HepG2 (cell line): Measurements from ENCODE around the gene HIF3A. TPM values are rescaled to one million over a fixed set of nuclear protein-coding genes. Genes with fewer than 3 reads are reported as not detected.

ENCODE experiments used
- ATAC-seq: fragments of 200-7000 bp; cut with Tn5 transposase; 3 replicates; pipeline ENCODE4 v1.9.1; 2020; ENCODE audit warnings: mild to moderate bottlenecking, moderate library complexity
- BruUV-seq: library from RNA; stranded (reverse); fragments of 400-500 nt; replicated peaks from 2 replicates; lab custom pipeline; 2021; lab: Mats Ljungman, UMichigan
- CTCF ChIA-PET: fragments of 300-600 bp; formaldehyde crosslinking; extraction: SDS; loops from one replicate; lab custom pipeline; 2021; ENCODE audit warnings: low total read pairs, inconsistent platforms, low intra/inter-chr PET ratio; lab: Yijun Ruan, JAX
- POLR2A ChIA-PET: fragments of 350-600 bp; sonication (Branson Sonifier 250); formaldehyde crosslinking; loops from one replicate; lab custom pipeline; 2020; ENCODE audit warnings: antibody characterized with exemption, inconsistent platforms; lab: Yijun Ruan, JAX
- DNase-seq: peaks from one replicate; pipeline ENCODE4 v3.0.0-alpha.2; 2015; ENCODE audit warnings: low spot score
- FAIRE-seq: peaks from 3 replicates; lab custom pipeline; 2011; peaks lifted over from hg19 to GRCh38; lab: Jason Lieb, UNC
- H2AFZ ChIP-seq: one replicate; pipeline ENCODE4 v1.6.1; 2011; ENCODE audit warnings: low read length, inconsistent platforms
- H3K27ac ChIP-seq: fragments of 300-600 bp; 3 replicates; pipeline ENCODE4 v1.8.0; 2011; ENCODE audit warnings: mixed run types, mild to moderate bottlenecking, mixed read lengths, low read length, inconsistent platforms; ENCODE audit not compliant: insufficient read depth; ENCODE audit errors: extremely low read length
- H3K27me3 ChIP-seq, 2 experiments: fragments of 200-600 bp in 1 of 2; 2 replicates in 1 of 2; 3 replicates in 1 of 2; pipeline versions ENCODE4 v1.6.0 to v1.8.0; 2011; ENCODE audit warnings: low read length in 2 of 2, mild to moderate bottlenecking in 2 of 2, moderate library complexity in 2 of 2, inconsistent platforms in 1 of 2; ENCODE audit not compliant: insufficient read depth in 2 of 2, control insufficient read depth in 1 of 2
- H3K36me3 ChIP-seq, 2 experiments: fragments of 200-600 bp in 1 of 2; replicated peaks in 1 of 2; 2 replicates in 1 of 2; 3 replicates in 1 of 2; pipeline versions ENCODE4 v1.5.1 to v1.8.0; 2011; ENCODE audit warnings: low read length in 2 of 2, inconsistent platforms in 1 of 2; ENCODE audit not compliant: insufficient read depth in 2 of 2, control insufficient read depth in 1 of 2
- H3K4me1 ChIP-seq: 2 replicates; pipeline ENCODE4 v1.5.1; 2012; ENCODE audit warnings: low read length, inconsistent platforms; ENCODE audit not compliant: insufficient read depth
- H3K4me2 ChIP-seq: 2 replicates; pipeline ENCODE4 v1.6.0; 2011; ENCODE audit warnings: low read depth, low read length, inconsistent platforms
- H3K4me3 ChIP-seq, 3 experiments: fragments of 200-600 bp in 1 of 3; sonication (generic), shearing (Covaris generic) in 1 of 3; replicated peaks in 1 of 3; 2 replicates each; pipeline ENCODE4 v1.5.1; 2011 to 2016; ENCODE audit warnings: low read length in 3 of 3, inconsistent platforms in 2 of 3, low read depth in 2 of 3, mild to moderate bottlenecking in 2 of 3, control low read depth in 1 of 3, mixed read lengths in 1 of 3; ENCODE audit not compliant: insufficient read depth in 1 of 3
- H3K79me2 ChIP-seq: one replicate; pipeline ENCODE4 v1.6.1; 2011; ENCODE audit warnings: low read length, inconsistent platforms; ENCODE audit not compliant: insufficient read depth
- H3K9ac ChIP-seq: 2 replicates; pipeline ENCODE4 v1.6.0; 2011; ENCODE audit warnings: mild to moderate bottlenecking, low read depth, low read length, inconsistent platforms; ENCODE audit not compliant: insufficient read depth
- H3K9me3 ChIP-seq: 2 replicates; pipeline ENCODE4 v1.5.1; 2012; ENCODE audit warnings: mild to moderate bottlenecking, low read length
- H4K20me1 ChIP-seq: 2 replicates; pipeline ENCODE4 v1.6.0; 2011; ENCODE audit warnings: inconsistent platforms, mild to moderate bottlenecking, low read length, moderate library complexity; ENCODE audit not compliant: insufficient read depth
- CHCHD3 ChIP-seq: sonication (generic); formaldehyde crosslinking; IDR thresholded peaks from 2 replicates; pipeline ENCODE4 v1.8.0; 2022; ENCODE audit warnings: mild to moderate bottlenecking, missing genetic modification reagents, moderate library complexity
- CREM ChIP-seq, 2 experiments: sonication (generic) in 1 of 2; formaldehyde crosslinking in 1 of 2; IDR thresholded peaks; 2 replicates each; pipeline versions ENCODE4 v1.4.0 to v1.6.1; 2016 to 2020; ENCODE audit warnings: antibody characterized with exemption in 1 of 2, mild to moderate bottlenecking in 1 of 2, missing genetic modification reagents in 1 of 2
- ELF1 ChIP-seq: sonication (generic); formaldehyde crosslinking; IDR thresholded peaks from 2 replicates; pipeline ENCODE4 v1.4.0; 2020; ENCODE audit warnings: missing genetic modification reagents
- FOXK2 ChIP-seq: fragments of 450-650 bp; IDR thresholded peaks from 2 replicates; pipeline ENCODE4 v1.6.1; 2016
- LCORL ChIP-seq, 2 experiments: fragments of 450-650 bp in 1 of 2; sonication (generic) in 1 of 2; formaldehyde crosslinking in 1 of 2; IDR thresholded peaks; 2 replicates each; pipeline versions ENCODE4 v1.5.0 to v1.6.1; 2017 to 2020; ENCODE audit warnings: antibody characterized with exemption in 1 of 2, missing genetic modification reagents in 1 of 2
- MED8 ChIP-seq: sonication (generic); formaldehyde crosslinking; IDR thresholded peaks from 2 replicates; pipeline ENCODE4 v1.8.1; 2023; ENCODE audit warnings: mild to moderate bottlenecking, missing genetic modification reagents; ENCODE audit not compliant: insufficient replicate concordance
- NFIC ChIP-seq: IDR thresholded peaks from 2 replicates; pipeline ENCODE4 v1.6.1; 2012; ENCODE audit warnings: mild to moderate bottlenecking, low read length, inconsistent platforms
- RCOR2 ChIP-seq: IDR thresholded peaks from 2 replicates; pipeline ENCODE4 v1.6.1; 2016; ENCODE audit warnings: missing biosample characterization, missing genetic modification reagents
- SOX13 ChIP-seq, 3 experiments: fragments of 450-650 bp in 1 of 3; sonication (generic) in 1 of 3; formaldehyde crosslinking in 1 of 3; IDR thresholded peaks in 2 of 3; conservative IDR thresholded peaks in 1 of 3; 2 replicates each; pipeline versions ENCODE4 v1.5.0 to v1.6.1; 2016 to 2020; ENCODE audit warnings: antibody characterized with exemption in 1 of 3, mild to moderate bottlenecking in 1 of 3, missing compliant biosample characterization in 1 of 3, missing genetic modification reagents in 1 of 3, moderate library complexity in 1 of 3
- ZNF660 ChIP-seq: sonication (generic); formaldehyde crosslinking; IDR thresholded peaks from 2 replicates; pipeline ENCODE4 v1.5.1; 2020; ENCODE audit warnings: mild to moderate bottlenecking, low read depth, missing genetic modification reagents, borderline replicate concordance
- ZNF766 ChIP-seq: sonication (generic); formaldehyde crosslinking; IDR thresholded peaks from 2 replicates; pipeline ENCODE4 v1.5.0; 2020; ENCODE audit warnings: missing genetic modification reagents, borderline replicate concordance
- WGBS: methylation state at CpG from one replicate; pipeline ENCODE4 v1.1.6; 2017; ENCODE audit warnings: low lambda C conversion rate; 5-methylcytosine and 5-hydroxymethylcytosine counted together
- in situ Hi-C: cut with HindIII; loops from 2 replicates; pipeline ENCODE4 v1.10.0; 2017; ENCODE audit warnings: low pct_unique_long_range_greater_than_20kb; ENCODE audit not compliant: extremely low pct_ligation_motif_present
- intact Hi-C: fragments of 100-400 bp; cut with micrococcal nuclease; formaldehyde crosslinking; loops from one replicate; pipeline ENCODE4 v1.10.0; 2022; ENCODE audit not compliant: unreplicated experiment
- polyA plus RNA-seq, 8 experiments: library from polyadenylated mRNA; depleted of rRNA in 3 of 8; stranded (reverse) in 7 of 8; unstranded in 1 of 8; fragments of >200 nt; fragmentation: Illumina TruSeq in 4 of 8; extraction: Trizol in 4 of 8; gene quantifications; 2 replicates each; pipeline versions ENCODE4 v1.2.1 to v1.2.3, GENCODE V29; 2011 to 2016; ENCODE audit warnings: low read depth in 4 of 8, missing spikeins in 1 of 8, mixed read lengths in 1 of 8; ENCODE audit not compliant: insufficient read depth in 1 of 8
- total RNA-seq, 5 experiments: library from RNA; depleted of rRNA; stranded (reverse); fragments of >200 nt; fragmentation: Illumina TruSeq; extraction: Trizol; gene quantifications; 2 replicates each; pipeline ENCODE4 v1.2.3, GENCODE V29; 2016; ENCODE audit warnings: low read depth in 1 of 5
- TF ChIP-seq, protein P1 (sequence below): sonication (generic); formaldehyde crosslinking; IDR thresholded peaks from 2 replicates; pipeline ENCODE4 v1.5.1; 2020; ENCODE audit warnings: mild to moderate bottlenecking, missing genetic modification reagents
- TF ChIP-seq, protein P2 (sequence below): sonication (generic); formaldehyde crosslinking; IDR thresholded peaks from 2 replicates; pipeline ENCODE4 v1.8.1; 2023; ENCODE audit warnings: missing genetic modification reagents, inconsistent platforms, borderline replicate concordance
- TF ChIP-seq, protein P3 (sequence below): sonication (generic); formaldehyde crosslinking; conservative IDR thresholded peaks from 2 replicates; pipeline ENCODE4 v1.8.1; 2023; ENCODE audit warnings: missing genetic modification reagents
- TF ChIP-seq, protein P4 (sequence below): sonication (generic); formaldehyde crosslinking; IDR thresholded peaks from 2 replicates; pipeline ENCODE4 v1.5.1; 2020; ENCODE audit warnings: missing genetic modification reagents, mild to moderate bottlenecking, borderline replicate concordance

HIF3A gene
- total and polyA plus RNA-seq, 2 of the 13 experiments (the other 11 are each of a cell fraction or from before 2014, with no cell fraction given), result 0.09 to 0.22 TPM

DNA sequence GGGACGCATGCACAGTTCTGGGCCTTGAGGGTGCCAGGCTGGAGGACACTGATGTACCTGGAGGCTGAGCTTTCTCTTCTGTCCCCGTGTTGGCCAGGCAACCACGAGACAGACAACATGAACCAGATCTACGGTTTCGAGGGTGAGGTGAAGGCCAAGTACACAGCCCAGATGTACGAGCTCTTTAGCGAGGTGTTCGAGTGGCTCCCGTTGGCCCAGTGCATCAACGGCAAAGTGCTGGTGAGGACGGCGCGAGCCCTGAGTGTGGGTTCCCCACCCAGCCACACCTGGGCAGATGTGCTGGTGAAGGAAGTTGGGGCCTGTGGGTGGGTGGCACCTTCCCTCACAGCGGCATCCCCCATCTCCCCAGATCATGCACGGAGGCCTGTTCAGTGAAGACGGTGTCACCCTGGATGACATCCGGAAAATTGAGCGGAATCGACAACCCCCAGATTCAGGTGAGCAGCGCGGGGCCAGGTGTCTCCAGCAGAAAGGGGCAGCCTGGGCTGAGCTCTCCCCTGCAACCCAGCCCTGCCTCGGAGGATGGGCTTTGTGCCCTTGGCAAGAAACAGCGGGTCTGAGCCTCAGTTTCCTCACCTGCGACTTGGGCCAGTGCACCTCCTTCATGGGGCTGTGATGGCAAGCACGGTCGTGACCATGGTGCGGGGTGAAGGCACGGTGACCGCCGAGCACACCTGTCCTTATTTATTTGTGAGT lies 90.3 kb downstream of the HIF3A start (continued):
- no peak for TF ChIP-seq CHCHD3 (CRISPR knock-in tag)

DNA sequence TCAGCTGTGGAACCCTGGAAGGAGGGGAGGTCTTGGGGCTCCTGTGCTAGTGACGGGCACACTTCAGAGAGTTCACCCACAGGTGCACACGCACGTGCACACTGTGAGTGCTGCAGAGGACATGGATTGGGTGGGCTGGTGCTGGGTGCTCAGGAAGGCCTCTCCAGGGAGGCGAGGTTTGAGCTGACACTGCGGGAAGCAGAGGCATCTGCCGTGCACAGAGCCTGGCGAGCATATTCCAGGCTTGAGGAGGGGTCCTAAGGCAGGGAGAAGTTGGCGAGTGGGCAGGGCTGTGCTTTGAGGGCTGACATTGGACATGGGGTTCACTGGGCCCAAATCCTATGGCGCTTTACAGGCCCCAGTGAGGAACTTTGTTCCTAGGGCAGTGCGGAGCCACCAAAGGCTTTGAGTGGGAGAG lies 90.9 kb downstream of the HIF3A start:
- Histone ChIP-seq H3K9me3 (no peaks in the 10 kb centered on the region), H3K4me1 (peaks cover 11% of the 10 kb centered on the region), H3K36me3 (peaks cover 20 to 65% of the 10 kb centered on the region in 2 experiments), H2AFZ (no peak overlapping the region), H4K20me1 (no peaks in the 10 kb centered on the region), H3K27me3 (no peaks in the 10 kb centered on the region), H3K4me2 (no peak overlapping the region), H3K79me2 (no peaks in the 10 kb centered on the region), H3K27ac (no peak overlapping the region), H3K4me3 (no peak overlapping the region), H3K9ac (no peak overlapping the region)
- intact Hi-C loops (no loop called here), in situ Hi-C loops (no loop called here)
- ChIA-PET CTCF (no interaction called here), POLR2A (no interaction called here)
- FAIRE-seq (no peak), DNase-seq (no peak), ATAC-seq (no peak)
- 97% methylated on average over 10 of the region's 10 CpGs for WGBS
- no TSS peak for BruUV-seq
- no peak for TF ChIP-seq RCOR2 (CRISPR knock-in tag)
- no peak for TF ChIP-seq MED8 (CRISPR knock-in tag)
- no peak for TF ChIP-seq LCORL (IDR thresholded peaks at IDR 0.05)
- TF ChIP-seq LCORL (CRISPR knock-in tag; IDR thresholded peaks at IDR 0.05), result no peak
- TF ChIP-seq, protein P1, sequence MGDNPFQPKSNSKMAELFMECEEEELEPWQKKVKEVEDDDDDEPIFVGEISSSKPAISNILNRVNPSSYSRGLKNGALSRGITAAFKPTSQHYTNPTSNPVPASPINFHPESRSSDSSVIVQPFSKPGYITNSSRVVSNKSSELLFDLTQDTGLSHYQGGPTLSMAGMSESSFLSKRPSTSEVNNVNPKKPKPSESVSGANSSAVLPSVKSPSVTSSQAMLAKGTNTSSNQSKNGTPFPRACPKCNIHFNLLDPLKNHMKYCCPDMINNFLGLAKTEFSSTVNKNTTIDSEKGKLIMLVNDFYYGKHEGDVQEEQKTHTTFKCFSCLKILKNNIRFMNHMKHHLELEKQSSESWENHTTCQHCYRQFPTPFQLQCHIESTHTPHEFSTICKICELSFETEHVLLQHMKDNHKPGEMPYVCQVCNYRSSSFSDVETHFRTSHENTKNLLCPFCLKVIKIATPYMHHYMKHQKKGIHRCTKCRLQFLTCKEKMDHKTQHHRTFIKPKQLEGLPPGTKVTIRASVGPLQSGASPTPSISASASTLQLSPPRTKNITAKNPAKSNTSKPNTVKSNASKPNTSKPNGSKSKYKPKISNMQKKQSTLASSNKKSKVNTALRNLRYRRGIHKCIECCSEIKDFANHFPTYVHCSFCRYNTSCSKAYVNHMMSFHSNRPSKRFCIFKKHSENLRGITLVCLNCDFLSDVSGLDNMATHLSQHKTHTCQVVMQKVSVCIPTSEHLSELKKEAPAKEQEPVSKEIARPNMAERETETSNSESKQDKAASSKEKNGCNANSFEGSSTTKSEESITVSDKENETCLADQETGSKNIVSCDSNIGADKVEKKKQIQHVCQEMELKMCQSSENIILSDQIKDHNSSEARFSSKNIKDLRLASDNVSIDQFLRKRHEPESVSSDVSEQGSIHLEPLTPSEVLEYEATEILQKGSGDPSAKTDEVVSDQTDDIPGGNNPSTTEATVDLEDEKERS (CRISPR knock-in tag), result no peak
- no peak for TF ChIP-seq ELF1 (CRISPR knock-in tag)
- TF ChIP-seq ZNF766 (CRISPR knock-in tag), result no peak
- TF ChIP-seq ZNF660 (CRISPR knock-in tag), result no peak
- TF ChIP-seq, protein P2, sequence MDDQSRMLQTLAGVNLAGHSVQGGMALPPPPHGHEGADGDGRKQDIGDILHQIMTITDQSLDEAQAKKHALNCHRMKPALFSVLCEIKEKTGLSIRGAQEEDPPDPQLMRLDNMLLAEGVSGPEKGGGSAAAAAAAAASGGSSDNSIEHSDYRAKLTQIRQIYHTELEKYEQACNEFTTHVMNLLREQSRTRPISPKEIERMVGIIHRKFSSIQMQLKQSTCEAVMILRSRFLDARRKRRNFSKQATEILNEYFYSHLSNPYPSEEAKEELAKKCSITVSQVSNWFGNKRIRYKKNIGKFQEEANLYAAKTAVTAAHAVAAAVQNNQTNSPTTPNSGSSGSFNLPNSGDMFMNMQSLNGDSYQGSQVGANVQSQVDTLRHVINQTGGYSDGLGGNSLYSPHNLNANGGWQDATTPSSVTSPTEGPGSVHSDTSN, result no peak
- TF ChIP-seq NFIC, result no peak
- TF ChIP-seq, protein P3, sequence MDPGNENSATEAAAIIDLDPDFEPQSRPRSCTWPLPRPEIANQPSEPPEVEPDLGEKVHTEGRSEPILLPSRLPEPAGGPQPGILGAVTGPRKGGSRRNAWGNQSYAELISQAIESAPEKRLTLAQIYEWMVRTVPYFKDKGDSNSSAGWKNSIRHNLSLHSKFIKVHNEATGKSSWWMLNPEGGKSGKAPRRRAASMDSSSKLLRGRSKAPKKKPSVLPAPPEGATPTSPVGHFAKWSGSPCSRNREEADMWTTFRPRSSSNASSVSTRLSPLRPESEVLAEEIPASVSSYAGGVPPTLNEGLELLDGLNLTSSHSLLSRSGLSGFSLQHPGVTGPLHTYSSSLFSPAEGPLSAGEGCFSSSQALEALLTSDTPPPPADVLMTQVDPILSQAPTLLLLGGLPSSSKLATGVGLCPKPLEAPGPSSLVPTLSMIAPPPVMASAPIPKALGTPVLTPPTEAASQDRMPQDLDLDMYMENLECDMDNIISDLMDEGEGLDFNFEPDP (CRISPR knock-in tag), result no peak
- TF ChIP-seq CREM (IDR thresholded peaks at IDR 0.05), result no peak
- TF ChIP-seq CREM (CRISPR knock-in tag; IDR thresholded peaks at IDR 0.05), result no peak
- TF ChIP-seq, protein P4, sequence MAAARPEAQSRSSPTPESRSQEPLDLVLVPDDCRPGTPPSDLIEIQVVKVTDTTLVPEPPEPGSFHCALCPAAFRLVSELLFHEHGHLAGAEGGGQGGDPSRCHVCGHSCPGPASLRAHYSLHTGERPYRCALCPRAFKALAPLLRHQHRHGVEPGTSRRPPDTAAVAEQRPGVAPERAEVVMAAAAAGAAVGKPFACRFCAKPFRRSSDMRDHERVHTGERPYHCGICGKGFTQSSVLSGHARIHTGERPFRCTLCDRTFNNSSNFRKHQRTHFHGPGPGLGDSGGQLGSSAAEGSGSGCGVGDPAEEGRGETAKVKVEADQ (CRISPR knock-in tag), result no peak
- no peak for TF ChIP-seq FOXK2
- no peak for TF ChIP-seq SOX13 (IDR thresholded peaks at IDR 0.05)
- TF ChIP-seq SOX13 (CRISPR knock-in tag; conservative IDR thresholded peaks at IDR 0.05 in 1 of 2, IDR thresholded peaks at IDR 0.05 in 1 of 2), result no peak
